Esophagus muscularis mucosa (tissue), 4 donors: Measurements from ENCODE around the gene KCNN4. TPM values are rescaled to one million over a fixed set of nuclear protein-coding genes. Genes with fewer than 3 reads are reported as not detected.

Experiments used
- DNase-seq: peaks from one replicate; pipeline ENCODE4 v3.0.0-alpha.2; 2017; ENCODE audit errors: extremely low spot score
- H3K27ac ChIP-seq, 4 donors: fragments of 200-600 bp; sonication (generic); replicated peaks in 1 of 4; 1 replicate in 3 of 4; 2 replicates in 1 of 4; pipeline ENCODE4 v1.5.1; 2016 to 2019; ENCODE audit warnings: mild to moderate bottlenecking in 1 of 4
- H3K27me3 ChIP-seq, 4 donors: fragments of 200-600 bp; sonication (generic); one replicate each; pipeline versions ENCODE4 v1.5.1 to v1.6.0; 2016 to 2019
- H3K36me3 ChIP-seq, 4 donors: fragments of 200-600 bp; sonication (generic); one replicate each; pipeline ENCODE4 v1.5.1; 2016 to 2019
- H3K4me1 ChIP-seq, 4 donors: fragments of 200-600 bp; sonication (generic); one replicate each; pipeline ENCODE4 v1.5.1; 2016 to 2019
- H3K4me3 ChIP-seq, 4 donors: fragments of 200-600 bp; sonication (generic); 1 replicate in 2 of 4; 2 replicates in 2 of 4; pipeline ENCODE4 v1.5.1; 2016 to 2019; ENCODE audit warnings: mild to moderate bottlenecking in 4 of 4, moderate library complexity in 1 of 4
- H3K9me3 ChIP-seq, 4 donors: fragments of 200-600 bp; sonication (generic); 1 replicate in 3 of 4; 2 replicates in 1 of 4; pipeline ENCODE4 v1.5.1; 2016 to 2019
- EP300 ChIP-seq: sonication (generic); formaldehyde crosslinking; IDR thresholded peaks from one replicate; pipeline ENCODE4 v1.6.1; 2017; ENCODE audit warnings: antibody characterized with exemption
- POLR2A ChIP-seq: fragments of 450-650 bp; IDR thresholded peaks from one replicate; pipeline ENCODE4 v1.6.1; 2017; ENCODE audit warnings: antibody characterized with exemption, moderate library complexity, mild to moderate bottlenecking, low read depth
- POLR2AphosphoS5 ChIP-seq, 2 donors: sonication (generic); formaldehyde crosslinking; IDR thresholded peaks; one replicate each; pipeline ENCODE4 v1.6.1; 2017; ENCODE audit warnings: antibody characterized with exemption in 2 of 2
- WGBS: methylation state at CpG from one replicate; pipeline ENCODE4 v1.1.5; 2018; 5-methylcytosine and 5-hydroxymethylcytosine counted together
- intact Hi-C: fragments of 100-400 bp; cut with DNase I; formaldehyde crosslinking; loops from one replicate; pipeline ENCODE4 v1.15.1; 2023
- total RNA-seq, 4 donors: library from RNA; depleted of rRNA; stranded (reverse); fragments of >200 nt; gene quantifications; one replicate each; pipeline versions ENCODE4 v1.1.0 to v1.2.1, GENCODE V29; 2016
- TF ChIP-seq, protein P1 (sequence below), 3 experiments: fragments of 200-600 bp in 2 of 3; fragments of 450-650 bp in 1 of 3; sonication (generic) in 2 of 3; IDR thresholded peaks; one replicate each; pipeline ENCODE4 v1.5.1; 2017 to 2019; ENCODE audit warnings: antibody characterized with exemption in 3 of 3, mild to moderate bottlenecking in 2 of 3, moderate library complexity in 1 of 3

The KCNN4 gene
- total RNA-seq, 4 donors from 2014 or later, result 1.7 to 6.7 (median 1.9) TPM

DNA sequence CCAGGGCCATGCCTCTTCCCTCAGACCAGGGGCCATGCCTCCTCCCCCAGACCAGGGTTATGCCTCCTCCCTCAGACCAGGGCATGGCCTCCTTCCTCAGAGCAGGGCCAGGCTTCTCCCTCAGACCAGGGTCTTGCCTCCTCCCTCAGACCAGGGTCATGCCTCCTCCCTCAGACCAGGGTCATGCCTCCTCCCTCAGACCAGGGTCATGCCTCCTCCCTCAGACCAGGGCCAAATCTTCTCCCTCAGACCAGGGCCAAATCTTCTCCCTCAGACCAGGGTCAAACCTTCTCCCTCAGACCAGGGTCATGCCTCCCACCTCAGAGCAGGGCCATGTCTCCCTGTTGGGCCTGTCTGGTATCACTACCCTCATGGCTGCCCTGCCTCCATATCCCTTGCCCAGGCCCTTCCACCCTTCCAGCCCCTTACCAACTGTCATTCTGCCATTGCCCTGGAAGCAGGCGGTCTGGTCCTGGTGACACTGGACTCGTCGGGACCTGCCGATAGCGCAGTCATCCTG lies 17.3 kb upstream of the KCNN4 start:
- DNase-seq, result no peak
- no peak overlapping the region for H3K27ac ChIP-seq
- peaks cover 6 to 20% (median 14%) of the 10 kb centered on the region in 4 donors for H3K4me1 ChIP-seq
- WGBS, result 50% methylated on average over 2 of the region's 5 CpGs
- peak overlapping the region; percentile 45 to 63 (median 50) for H3K4me3 ChIP-seq
- H3K27me3 ChIP-seq, result peaks cover 0 to 74% (median 9%) of the 10 kb centered on the region in 4 donors
- H3K9me3 ChIP-seq, result no peaks in the 10 kb centered on the region
- no peak for TF ChIP-seq POLR2A
- TF ChIP-seq EP300, result no peak
- TF ChIP-seq, protein P1, sequence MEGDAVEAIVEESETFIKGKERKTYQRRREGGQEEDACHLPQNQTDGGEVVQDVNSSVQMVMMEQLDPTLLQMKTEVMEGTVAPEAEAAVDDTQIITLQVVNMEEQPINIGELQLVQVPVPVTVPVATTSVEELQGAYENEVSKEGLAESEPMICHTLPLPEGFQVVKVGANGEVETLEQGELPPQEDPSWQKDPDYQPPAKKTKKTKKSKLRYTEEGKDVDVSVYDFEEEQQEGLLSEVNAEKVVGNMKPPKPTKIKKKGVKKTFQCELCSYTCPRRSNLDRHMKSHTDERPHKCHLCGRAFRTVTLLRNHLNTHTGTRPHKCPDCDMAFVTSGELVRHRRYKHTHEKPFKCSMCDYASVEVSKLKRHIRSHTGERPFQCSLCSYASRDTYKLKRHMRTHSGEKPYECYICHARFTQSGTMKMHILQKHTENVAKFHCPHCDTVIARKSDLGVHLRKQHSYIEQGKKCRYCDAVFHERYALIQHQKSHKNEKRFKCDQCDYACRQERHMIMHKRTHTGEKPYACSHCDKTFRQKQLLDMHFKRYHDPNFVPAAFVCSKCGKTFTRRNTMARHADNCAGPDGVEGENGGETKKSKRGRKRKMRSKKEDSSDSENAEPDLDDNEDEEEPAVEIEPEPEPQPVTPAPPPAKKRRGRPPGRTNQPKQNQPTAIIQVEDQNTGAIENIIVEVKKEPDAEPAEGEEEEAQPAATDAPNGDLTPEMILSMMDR (IDR thresholded peaks at IDR 0.05), result no peak
- TF ChIP-seq POLR2AphosphoS5 (IDR thresholded peaks at IDR 0.05), result no peak
- intact Hi-C loops, result no loop called here
- peaks cover 0 to 4% (median 0%) of the 10 kb centered on the region in 4 donors for H3K36me3 ChIP-seq

DNA sequence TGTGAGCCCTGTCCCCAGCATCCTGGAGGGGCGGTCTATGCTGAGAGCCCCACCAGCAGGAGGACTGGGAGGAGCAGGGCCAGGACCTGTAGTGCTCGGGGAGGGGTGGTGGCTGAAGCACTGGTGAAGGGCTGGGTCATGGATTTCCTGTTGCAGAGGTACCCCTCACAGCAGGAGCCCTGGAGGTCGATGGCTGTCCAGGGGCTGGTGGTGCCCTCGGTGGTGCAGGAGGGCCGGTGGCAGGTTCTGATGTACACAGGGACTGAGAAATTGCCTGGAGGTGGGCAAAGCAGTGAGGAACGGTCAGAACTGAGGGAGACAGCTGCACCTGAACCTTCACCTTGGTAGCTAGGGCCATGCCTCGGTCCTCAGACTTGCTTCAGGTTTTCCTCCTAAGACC lies 16.8 kb upstream of the KCNN4 start:
- H3K27ac ChIP-seq, result no peak overlapping the region
- peaks cover 6 to 20% (median 14%) of the 10 kb centered on the region in 4 donors for H3K4me1 ChIP-seq
- no peaks in the 10 kb centered on the region for H3K9me3 ChIP-seq
- peaks cover 0 to 78% (median 9%) of the 10 kb centered on the region in 4 donors for H3K27me3 ChIP-seq
- WGBS, result 84% methylated on average over 7 of the region's 7 CpGs
- H3K36me3 ChIP-seq, result peaks cover 0 to 4% (median 0%) of the 10 kb centered on the region in 4 donors
- intact Hi-C loops, result no loop called here
- no peak for DNase-seq
- no peak overlapping the region for H3K4me3 ChIP-seq
- TF ChIP-seq POLR2A, result no peak
- no peak for TF ChIP-seq POLR2AphosphoS5 (IDR thresholded peaks at IDR 0.05)
- TF ChIP-seq EP300, result no peak
- TF ChIP-seq, protein P1 (IDR thresholded peaks at IDR 0.05), result no peak

DNA sequence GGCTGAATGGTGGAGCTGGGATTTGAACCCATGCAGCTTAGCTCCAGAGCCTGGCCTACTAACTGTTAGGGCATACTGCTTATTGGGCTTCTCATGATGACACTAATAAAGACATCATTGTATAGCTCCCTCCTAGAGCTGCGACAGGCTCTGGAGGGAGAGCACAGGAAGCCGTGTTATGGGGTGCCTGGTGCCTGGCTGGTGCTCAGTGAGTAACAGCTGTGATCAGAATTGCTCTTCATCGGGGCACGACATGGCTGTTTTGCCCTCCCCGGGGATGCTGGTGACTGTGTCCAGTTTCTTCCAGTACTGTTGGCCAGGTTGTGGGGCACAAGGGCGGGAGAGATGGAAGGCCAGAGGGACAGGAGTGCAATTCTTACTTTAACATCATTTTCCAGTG lies 16.3 kb upstream of the KCNN4 start:
- TF ChIP-seq, protein P1 (IDR thresholded peaks at IDR 0.05), result no peak
- no peak for TF ChIP-seq POLR2AphosphoS5 (IDR thresholded peaks at IDR 0.05)
- TF ChIP-seq POLR2A, result no peak
- no peak for TF ChIP-seq EP300
- Histone ChIP-seq H3K4me1 (peaks cover 6 to 20% (median 14%) of the 10 kb centered on the region in 4 donors), H3K4me3 (no peak overlapping the region), H3K27me3 (peaks cover 0 to 75% (median 9%) of the 10 kb centered on the region in 4 donors), H3K36me3 (peaks cover 0 to 4% (median 0%) of the 10 kb centered on the region in 4 donors), H3K9me3 (no peaks in the 10 kb centered on the region), H3K27ac (no peak overlapping the region)
- intact Hi-C loops, result no loop called here
- no peak for DNase-seq
- WGBS, result 64% methylated on average over 6 of the region's 6 CpGs

DNA sequence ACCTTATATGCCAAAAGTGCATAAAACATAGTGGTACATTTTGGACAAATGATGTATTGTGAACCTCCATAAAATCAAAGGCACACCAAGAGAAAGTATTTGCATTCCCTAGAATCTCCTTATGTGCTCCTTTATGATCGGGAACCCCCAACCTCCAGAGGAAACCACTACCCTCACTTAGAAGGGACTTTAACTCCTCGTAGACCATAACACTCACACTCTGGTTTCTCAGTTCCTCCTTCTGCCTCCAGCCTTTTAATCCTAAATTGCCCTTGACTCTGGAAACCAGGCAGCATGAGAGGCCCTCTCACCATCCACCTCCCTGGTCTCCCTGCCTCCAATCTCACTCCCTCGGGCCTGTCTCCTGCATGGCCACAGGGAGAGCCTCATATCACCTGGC lies 9.8 kb upstream of the KCNN4 start:
- no peak overlapping the region for H3K27ac ChIP-seq
- no peaks in the 10 kb centered on the region for H3K9me3 ChIP-seq
- 42% methylated on average over 3 of the region's 3 CpGs for WGBS
- H3K4me3 ChIP-seq, result no peak overlapping the region
- H3K27me3 ChIP-seq, result peaks cover 0 to 47% (median 0%) of the 10 kb centered on the region in 4 donors
- no peaks in the 10 kb centered on the region for H3K4me1 ChIP-seq
- no peak for DNase-seq
- intact Hi-C loops, result no loop called here
- no peak for TF ChIP-seq POLR2AphosphoS5 (IDR thresholded peaks at IDR 0.05)
- TF ChIP-seq, protein P1 (IDR thresholded peaks at IDR 0.05), result no peak
- TF ChIP-seq EP300, result no peak
- no peak for TF ChIP-seq POLR2A
- H3K36me3 ChIP-seq, result no peaks in the 10 kb centered on the region

DNA sequence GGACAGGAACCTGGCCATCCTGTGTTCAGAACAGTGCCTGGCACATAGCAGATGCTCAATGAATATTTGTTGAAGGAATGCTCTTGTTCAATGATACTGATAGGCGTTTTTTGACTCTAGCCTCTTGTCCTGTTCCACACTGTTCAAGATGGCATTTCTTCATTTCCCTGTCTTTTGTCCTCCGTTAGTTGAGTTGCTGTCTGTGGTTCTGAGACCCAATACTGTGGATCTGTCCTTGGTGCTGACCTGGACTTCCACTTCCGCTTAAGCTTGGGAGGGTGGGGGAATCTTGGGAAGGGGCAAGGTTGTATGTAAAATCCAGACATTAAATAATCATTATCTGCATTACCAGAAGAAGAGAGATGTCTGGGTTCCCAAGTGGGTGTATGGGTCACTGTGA lies 8.3 kb upstream of the KCNN4 start:
- intact Hi-C loops, result no loop called here

More for the DNA sequence above, 8.3 kb upstream of the KCNN4 start:
- 7% methylated on average over 3 of the region's 3 CpGs for WGBS
- Histone ChIP-seq H3K9me3 (no peaks in the 10 kb centered on the region), H3K27ac (no peak overlapping the region), H3K36me3 (no peaks in the 10 kb centered on the region), H3K27me3 (peaks cover 0 to 42% (median 0%) of the 10 kb centered on the region in 4 donors), H3K4me1 (peaks cover 8 to 13% (median 11%) of the 10 kb centered on the region in 4 donors), H3K4me3 (no peak overlapping the region)
- TF ChIP-seq, protein P1 (IDR thresholded peaks at IDR 0.05), result no peak
- no peak for TF ChIP-seq POLR2A
- no peak for TF ChIP-seq EP300
- no peak for TF ChIP-seq POLR2AphosphoS5 (IDR thresholded peaks at IDR 0.05)
- no peak for DNase-seq
